CD14-positive monocyte (primary cell): ENCODE data around the gene KCTD16. TPM values are rescaled to one million over a fixed set of nuclear protein-coding genes. Genes with fewer than 3 reads are reported as not detected.

ENCODE experiments used
- DNase-seq, 3 donors: peaks; one replicate each; pipeline ENCODE4 v3.0.0-alpha.2; 2011 to 2022
- H2AFZ ChIP-seq: 2 replicates; pipeline ENCODE4 v1.6.0; 2012; ENCODE audit warnings: mild to moderate bottlenecking, low read depth, low read length, inconsistent platforms; ENCODE audit not compliant: insufficient read depth, poor library complexity, severe bottlenecking
- H3K27ac ChIP-seq, 2 donors: 1 replicate in 1 of 2; 2 replicates in 1 of 2; pipeline ENCODE4 v1.5.1; 2012 to 2013; ENCODE audit warnings: low read length in 2 of 2, control low read depth in 1 of 2, inconsistent platforms in 1 of 2, low read depth in 1 of 2, mild to moderate bottlenecking in 1 of 2
- H3K27me3 ChIP-seq, 2 donors: one replicate each; pipeline versions ENCODE4 v1.6.0 to v1.6.1; 2011 to 2013; ENCODE audit warnings: low read length in 2 of 2; ENCODE audit not compliant: control insufficient read depth in 2 of 2, insufficient read depth in 2 of 2
- H3K36me3 ChIP-seq, 2 donors: replicated peaks in 1 of 2; 1 replicate in 1 of 2; 2 replicates in 1 of 2; pipeline versions ENCODE4 v1.5.1 to v1.6.1; 2012 to 2013; ENCODE audit warnings: low read length in 2 of 2, control low read depth in 1 of 2, inconsistent platforms in 1 of 2, mild to moderate bottlenecking in 1 of 2; ENCODE audit not compliant: insufficient read depth in 2 of 2, control insufficient read depth in 1 of 2
- H3K4me1 ChIP-seq, 2 donors: 1 replicate in 1 of 2; 2 replicates in 1 of 2; pipeline versions ENCODE4 v1.5.1 to v1.6.1; 2012 to 2013; ENCODE audit warnings: low read length in 2 of 2, control low read depth in 1 of 2, inconsistent platforms in 1 of 2, mild to moderate bottlenecking in 1 of 2, moderate library complexity in 1 of 2; ENCODE audit not compliant: insufficient read depth in 2 of 2, control insufficient read depth in 1 of 2
- H3K4me2 ChIP-seq: replicated peaks from 2 replicates; pipeline ENCODE3; 2012; ENCODE audit warnings: low read length, moderate library complexity, mild to moderate bottlenecking; ENCODE audit not compliant: poor library complexity, severe bottlenecking; ENCODE audit errors: extremely low read depth
- H3K4me3 ChIP-seq, 3 experiments: fragments of 200-600 bp in 1 of 3; sonication (generic) in 1 of 3; replicated peaks in 1 of 3; 1 replicate in 2 of 3; 2 replicates in 1 of 3; pipeline ENCODE4 v1.5.1; 2011 to 2013; ENCODE audit warnings: low read length in 3 of 3, mild to moderate bottlenecking in 3 of 3, control low read depth in 2 of 3, low read depth in 2 of 3, inconsistent platforms in 1 of 3, moderate library complexity in 1 of 3
- H3K79me2 ChIP-seq: 2 replicates; pipeline ENCODE4 v1.6.0; 2012; ENCODE audit warnings: mild to moderate bottlenecking, control low read depth, inconsistent platforms, low read length, moderate library complexity; ENCODE audit not compliant: insufficient read depth
- H3K9ac ChIP-seq: 2 replicates; pipeline ENCODE4 v1.6.0; 2017; ENCODE audit warnings: low read length, mild to moderate bottlenecking; ENCODE audit not compliant: insufficient read depth, poor library complexity, severe bottlenecking
- H3K9me3 ChIP-seq, 2 donors: replicated peaks in 1 of 2; 1 replicate in 1 of 2; 2 replicates in 1 of 2; pipeline versions ENCODE4 v1.5.1 to v1.6.1; 2012 to 2013; ENCODE audit warnings: low read length in 2 of 2, control low read depth in 1 of 2; ENCODE audit not compliant: control insufficient read depth in 1 of 2, insufficient read depth in 1 of 2
- H4K20me1 ChIP-seq: 2 replicates; pipeline ENCODE4 v1.6.0; 2012; ENCODE audit warnings: mild to moderate bottlenecking, low read length, control low read depth, moderate library complexity; ENCODE audit not compliant: insufficient read depth
- H3K27ac Mint-ChIP-seq, 7 donors: one replicate each; pipeline ENCODE4 v1.8.0; 2020; ENCODE audit warnings: mild to moderate bottlenecking in 7 of 7, mixed read lengths in 7 of 7, moderate library complexity in 6 of 7, inconsistent platforms in 2 of 7
- H3K27me3 Mint-ChIP-seq, 3 donors: one replicate each; pipeline ENCODE4 v1.8.0; 2021 to 2022; ENCODE audit warnings: low read depth in 3 of 3, mild to moderate bottlenecking in 3 of 3, mixed read lengths in 3 of 3, moderate library complexity in 3 of 3, inconsistent platforms in 1 of 3
- H3K36me3 Mint-ChIP-seq, 2 donors: one replicate each; pipeline ENCODE4 v1.8.0; 2020; ENCODE audit warnings: mixed read lengths in 2 of 2, inconsistent platforms in 1 of 2, mild to moderate bottlenecking in 1 of 2
- H3K4me1 Mint-ChIP-seq: one replicate; pipeline ENCODE4 v1.8.0; 2020; ENCODE audit warnings: mild to moderate bottlenecking, mixed read lengths
- H3K4me3 Mint-ChIP-seq, 2 donors: one replicate each; pipeline ENCODE4 v1.8.0; 2020; ENCODE audit warnings: mild to moderate bottlenecking in 2 of 2, mixed read lengths in 2 of 2, moderate library complexity in 1 of 2
- H3K9me3 Mint-ChIP-seq, 7 donors: one replicate each; pipeline ENCODE4 v1.8.0; 2020 to 2022; ENCODE audit warnings: mixed read lengths in 7 of 7, mild to moderate bottlenecking in 6 of 7, moderate library complexity in 6 of 7, inconsistent platforms in 2 of 7
- CTCF ChIP-seq: fragments of 200-600 bp; IDR thresholded peaks from one replicate; pipeline ENCODE4 v1.8.0; 2022; ENCODE audit warnings: antibody characterized with exemption, mild to moderate bottlenecking
- WGBS: methylation state at CpG from one replicate; pipeline ENCODE4 v1.1.5; 2013; ENCODE audit warnings: missing lambda C conversion rate; ENCODE audit not compliant: insufficient coverage; 5-methylcytosine and 5-hydroxymethylcytosine counted together
- intact Hi-C, 2 donors: fragments of 100-400 bp; cut with micrococcal nuclease; formaldehyde crosslinking; loops; one replicate each; pipeline versions ENCODE4 v1.15.0 to v1.15.1; 2023
- polyA plus RNA-seq, 3 donors: library from polyadenylated mRNA; depleted of rRNA in 1 of 3; unstranded in 2 of 3; stranded (reverse) in 1 of 3; fragments of 300-500 nt in 2 of 3; fragments of >200 nt in 1 of 3; fragmentation: Illumina TruSeq in 2 of 3; gene quantifications; 1 replicate in 2 of 3; 2 replicates in 1 of 3; pipeline ENCODE4 v1.2.3, GENCODE V29; 2012 to 2021

The KCTD16 gene
- polyA plus RNA-seq, 3 donors: not detected

- H2AFZ ChIP-seq: no peak overlapping the region
- H3K9ac ChIP-seq: no peak overlapping the region
- H3K4me2 ChIP-seq: no peak overlapping the region
- peaks cover 0 to 13% (median 3%) of the 10 kb centered on the region in 7 donors for H3K9me3 Mint-ChIP-seq
- intact Hi-C loops: no loop called here
- no peak overlapping the region for H3K27ac Mint-ChIP-seq
- peaks cover 0 to 4% of the 10 kb centered on the region in 2 donors for H3K9me3 ChIP-seq
- no peak overlapping the region for H3K27ac ChIP-seq
- no peak overlapping the region for H3K4me3 ChIP-seq
- no peaks in the 10 kb centered on the region for H3K4me1 Mint-ChIP-seq
- no peaks in the 10 kb centered on the region for H3K36me3 Mint-ChIP-seq
- peaks cover 0 to 2% (median 0%) of the 10 kb centered on the region in 3 donors for H3K27me3 Mint-ChIP-seq
- H3K4me1 ChIP-seq: no peaks in the 10 kb centered on the region
- H3K79me2 ChIP-seq: no peaks in the 10 kb centered on the region
- no peaks in the 10 kb centered on the region for H3K27me3 ChIP-seq
- no peaks in the 10 kb centered on the region for H3K36me3 ChIP-seq
- WGBS: no CpG with 5 or more reads among the region's 2 CpGs
- H3K4me3 Mint-ChIP-seq: no peak overlapping the region
- DNase-seq: no peak
- no peaks in the 10 kb centered on the region for H4K20me1 ChIP-seq
- no peak for TF ChIP-seq CTCF
Observed at GRCh38 chr5:144416196-144416595, 245.5 kb downstream of the KCTD16 start.

GRCh38 chr5:144418719-144419118 lies 248.0 kb downstream of the KCTD16 start:
- peaks cover 0 to 13% (median 5%) of the 10 kb centered on the region in 7 donors for H3K9me3 Mint-ChIP-seq
- no peak for DNase-seq
- H3K9ac ChIP-seq: no peak overlapping the region
- H3K4me2 ChIP-seq: no peak overlapping the region
- H3K79me2 ChIP-seq: no peaks in the 10 kb centered on the region
- no peak overlapping the region for H3K27ac Mint-ChIP-seq
- no peaks in the 10 kb centered on the region for H3K36me3 ChIP-seq
- intact Hi-C loops: no loop called here
- no CpG with 5 or more reads among the region's 3 CpGs for WGBS
- no peak for TF ChIP-seq CTCF
- no peak overlapping the region for H3K27ac ChIP-seq
- H3K9me3 ChIP-seq: peaks cover 0 to 4% of the 10 kb centered on the region in 2 donors
- H3K36me3 Mint-ChIP-seq: no peaks in the 10 kb centered on the region
- H3K4me3 ChIP-seq: no peak overlapping the region
- peaks cover 0 to 2% (median 0%) of the 10 kb centered on the region in 3 donors for H3K27me3 Mint-ChIP-seq
- H3K27me3 ChIP-seq: no peaks in the 10 kb centered on the region
- H3K4me1 Mint-ChIP-seq: no peaks in the 10 kb centered on the region
- no peaks in the 10 kb centered on the region for H3K4me1 ChIP-seq
- no peaks in the 10 kb centered on the region for H4K20me1 ChIP-seq
- H2AFZ ChIP-seq: no peak overlapping the region
- no peak overlapping the region for H3K4me3 Mint-ChIP-seq
